T47D (cell line): Measurements from ENCODE around the gene RAMP1.
"Not testable (repeated sequence)": the region's sequence is repeated elsewhere in the genome, so short reads cannot be mapped to it uniquely, and the experiment has no call there.

ENCODE experiments used
- DNase-seq, 2 experiments: peaks; one replicate each; pipeline versions ENCODE4 v3.0.0 to v3.0.0-alpha.2; 2011 to 2012; ENCODE audit warnings: low read depth in 1 of 2, low spot score in 1 of 2
- JUND ChIP-seq: IDR thresholded peaks from 2 replicates; pipeline ENCODE4 v1.6.1; 2012; ENCODE audit warnings: low read depth
- in situ Hi-C: cut with HindIII; loops from 2 replicates; pipeline ENCODE4 v1.10.0; 2016; ENCODE audit warnings: low sequenced_read_pairs, low pct_unique_long_range_greater_than_20kb

The RAMP1 gene

DNA sequence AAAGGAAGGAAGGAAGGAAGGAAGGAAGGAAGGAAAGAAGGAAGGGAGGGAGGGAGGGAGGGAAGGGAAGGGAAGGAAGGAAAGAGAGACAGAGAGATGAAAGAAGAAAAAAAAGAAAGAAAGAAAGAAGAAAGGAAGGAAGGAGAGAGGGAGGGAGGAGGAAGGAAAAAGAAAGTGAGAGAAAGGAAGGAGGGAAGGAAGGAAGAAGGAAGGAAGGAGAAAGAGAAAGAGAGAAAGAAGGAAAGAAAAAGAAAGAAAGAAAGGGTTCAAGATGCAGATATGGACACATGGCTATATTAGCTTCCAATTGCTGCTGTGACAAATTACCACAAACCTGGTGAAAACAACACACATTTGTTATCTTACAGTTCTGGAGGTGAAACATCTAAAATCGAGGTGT is 87.0 kb downstream of the RAMP1 start:
- DNase-seq: no peak
- in situ Hi-C loops: no loop called here
- no peak for TF ChIP-seq JUND

DNA sequence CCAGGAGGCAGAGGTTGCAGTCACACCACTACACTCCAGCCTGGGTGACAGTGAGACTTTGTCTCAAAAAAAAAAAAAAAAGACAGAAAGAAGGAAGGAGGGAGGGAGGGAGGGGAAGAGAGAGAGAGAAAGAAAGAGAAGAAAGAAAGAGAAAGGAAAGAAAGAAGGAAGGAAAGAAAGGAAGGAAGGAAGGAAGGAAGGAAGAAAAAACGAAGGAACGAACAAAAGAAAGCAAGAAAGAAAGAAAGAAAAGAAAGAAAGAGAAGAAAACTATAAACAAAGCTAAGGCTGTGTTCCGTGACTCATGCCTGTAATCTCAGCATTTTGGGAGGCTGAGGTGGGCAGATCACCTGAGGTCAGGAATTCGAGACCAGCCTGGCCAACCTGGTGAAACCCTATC is 91.9 kb downstream of the RAMP1 start:
- in situ Hi-C loops, DNase-seq: not testable (repeated sequence)

DNA sequence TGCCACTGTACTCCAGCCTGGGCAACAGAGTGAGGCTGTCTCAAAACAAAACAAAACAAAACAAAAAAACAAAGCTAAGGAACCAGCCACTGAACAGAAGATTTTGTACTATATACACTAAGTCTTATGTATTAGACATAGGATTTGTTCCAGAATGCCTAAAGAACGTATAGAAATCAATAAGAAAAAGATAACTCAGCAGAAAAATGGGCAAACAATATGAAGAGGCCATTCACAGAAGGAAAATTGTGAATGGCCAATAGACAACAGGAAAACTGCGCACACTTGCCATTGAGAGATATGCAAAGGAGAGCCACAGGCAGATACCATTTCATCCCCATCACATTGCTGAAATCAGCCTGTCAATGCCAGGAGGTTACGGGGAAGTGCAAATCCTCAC is 92.5 kb downstream of the RAMP1 start:
- TF ChIP-seq JUND: no peak
- no peak for DNase-seq
- in situ Hi-C loops: no loop called here

DNA sequence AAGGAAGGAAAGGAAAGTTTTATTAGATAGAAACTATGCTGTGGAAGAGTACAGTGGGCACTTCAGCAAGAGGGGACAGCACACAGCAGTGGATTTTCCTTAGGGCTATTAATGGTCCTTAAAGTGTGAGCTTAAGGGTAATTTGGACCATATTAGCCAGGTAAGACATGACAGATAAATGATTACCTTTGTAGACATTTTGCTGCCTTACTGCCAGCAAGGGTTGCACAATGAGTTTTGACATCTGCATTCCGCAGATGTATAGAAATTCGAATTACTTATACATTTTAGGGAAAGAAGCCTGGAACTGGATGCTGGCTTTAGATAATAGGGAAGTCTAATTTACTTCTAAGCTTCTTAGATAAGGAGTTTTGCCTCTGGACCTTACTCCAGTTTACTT is 93.4 kb downstream of the RAMP1 start:
- DNase-seq: no peak
- in situ Hi-C loops: no loop called here
- no peak for TF ChIP-seq JUND

DNA sequence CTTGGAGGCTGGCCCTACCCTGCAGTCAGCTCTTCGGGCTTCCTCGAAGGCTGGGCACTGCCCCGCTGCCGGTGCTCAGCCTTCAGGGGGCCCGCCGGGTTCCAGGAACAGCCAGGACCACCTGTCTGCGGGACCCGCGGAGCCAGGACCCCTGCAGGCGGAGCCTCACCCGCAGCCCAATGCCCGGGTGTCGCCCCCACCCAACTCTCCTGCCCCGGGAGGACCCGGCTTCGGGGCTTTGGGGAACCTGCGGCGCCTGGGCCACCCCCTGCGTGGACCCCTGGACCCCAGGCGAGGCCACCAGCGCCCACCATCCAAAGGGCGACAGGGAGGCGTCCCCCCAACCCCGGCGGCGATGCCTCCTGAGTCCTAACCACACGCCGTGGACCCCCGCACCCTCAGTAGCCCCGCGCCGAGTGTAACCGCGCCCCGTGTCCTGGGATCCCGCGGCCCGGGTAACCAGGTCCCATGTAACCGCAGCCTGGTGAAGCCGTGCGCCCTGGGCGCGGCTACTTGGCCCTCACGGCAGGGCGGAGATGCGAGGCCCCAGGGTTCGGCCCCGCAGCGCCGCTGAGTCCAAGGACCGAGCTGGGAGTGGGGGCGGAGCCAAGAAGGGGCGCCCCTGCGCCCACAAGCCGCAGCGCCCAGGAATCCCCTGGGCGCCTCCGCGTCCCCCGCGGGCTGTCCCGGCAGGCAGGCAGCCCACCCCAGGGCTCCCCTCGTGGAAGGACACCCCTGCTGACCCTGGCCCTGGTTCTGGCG is 96.4 kb downstream of the RAMP1 start:
- no peak for TF ChIP-seq JUND
- in situ Hi-C loops: no loop called here
- no peak for DNase-seq

DNA sequence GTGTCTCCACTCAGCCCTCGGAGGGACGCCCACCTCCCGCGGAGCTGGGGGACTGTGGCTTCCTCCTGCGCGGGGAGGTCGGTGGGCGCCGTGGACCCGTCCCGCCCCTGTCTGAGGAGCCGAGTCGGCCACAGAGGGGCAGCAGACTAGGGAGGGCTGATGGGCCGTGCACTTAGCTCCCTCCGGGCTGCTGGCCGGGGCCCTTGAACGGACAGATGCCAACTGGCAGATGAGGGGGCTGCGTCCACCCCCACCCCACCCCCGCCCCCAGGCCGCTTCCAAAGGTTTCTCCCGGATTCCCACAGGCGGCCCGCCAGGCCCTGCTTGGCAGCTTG is 96.9 kb downstream of the RAMP1 start:
- in situ Hi-C loops: no loop called here
- DNase-seq: no peak
- TF ChIP-seq JUND: no peak

DNA sequence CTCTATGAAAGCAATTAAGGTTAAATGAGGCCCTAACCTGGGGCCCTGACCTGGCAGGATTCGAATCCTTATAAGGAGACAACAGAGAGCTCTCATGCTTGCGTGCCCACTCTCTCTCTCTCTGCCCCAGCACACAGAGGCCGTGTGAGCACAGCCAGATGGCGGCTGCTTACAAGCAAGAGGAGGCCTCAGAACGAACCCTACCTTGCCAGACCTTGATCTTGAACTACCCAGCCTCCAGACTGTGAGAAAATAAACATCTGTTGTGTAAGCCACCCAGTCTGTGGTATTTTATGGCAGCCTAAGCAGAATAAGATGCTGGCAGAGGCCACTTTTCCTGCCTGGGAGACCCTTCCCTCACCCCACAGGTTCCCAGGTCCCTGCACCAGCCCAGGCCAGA is 102.2 kb downstream of the RAMP1 start:
- in situ Hi-C loops: no loop called here

More for the DNA sequence above, 102.2 kb downstream of the RAMP1 start:
- no peak for TF ChIP-seq JUND
- DNase-seq: no peak
